ENCODE results near the gene TMEM186. TPM values are rescaled to one million over a fixed set of nuclear protein-coding genes. Genes with fewer than 3 reads are reported as not detected.

The TMEM186 gene
- total RNA-seq, 1 donor from 2014 or later: 10.6 TPM

GRCh38 chr16:8798535-8799157, 1.2 kb upstream of the TMEM186 start:
- ATAC-seq (ENCODE audit: low read depth): no peak
- intact Hi-C loops (cut with micrococcal nuclease): loop anchor here (5.0 kb wide), 1 partner anchor 339 kb away; no protein-coding TSS in a partner anchor
- peaks cover 36% of the 10 kb centered on the region for H3K4me1 Mint-ChIP-seq
- peak overlapping the region; percentile 87 for H3K27ac Mint-ChIP-seq
- CTCF ChIA-PET: interaction anchor here (1.9 kb wide), 1 partner anchor 82 kb away, joined by 8 read pairs; no protein-coding TSS in a partner anchor
- no peaks in the 10 kb centered on the region for H3K9me3 Mint-ChIP-seq
- POLR2A ChIA-PET: interaction anchor here (0.8 to 2.5 kb wide), 5 partner anchors 70 to 177 kb away, joined by 3 to 28 read pairs (median 5); partner anchors contain the start of genes ABAT, CARHSP1 and METTL22
- no peak for TF ChIP-seq CTCF (IDR thresholded peaks at IDR 0.05)
- peak overlapping the region; percentile 98 for H3K4me3 Mint-ChIP-seq
- no peaks in the 10 kb centered on the region for H3K27me3 Mint-ChIP-seq
- DNase-seq: no peak
- peaks cover 33% of the 10 kb centered on the region for H3K36me3 Mint-ChIP-seq (ENCODE audit: low read depth)

- Mint-ChIP-seq H3K4me3 (peak overlapping the region; percentile 98), H3K27me3 (no peaks in the 10 kb centered on the region), H3K9me3 (no peaks in the 10 kb centered on the region), H3K4me1 (peaks cover 36% of the 10 kb centered on the region), H3K27ac (peak overlapping the region; percentile 87), H3K36me3 (ENCODE audit: low read depth) (peaks cover 30% of the 10 kb centered on the region)
- intact Hi-C loops (cut with micrococcal nuclease): loop anchor here (5.0 kb wide), 1 partner anchor 339 kb away; no protein-coding TSS in a partner anchor
- no peak for TF ChIP-seq CTCF (IDR thresholded peaks at IDR 0.05)
- ChIA-PET POLR2A (interaction anchor here (0.5 to 2.5 kb wide), 8 partner anchors 58 to 176 kb away, joined by 3 to 28 read pairs (median 4); partner anchors contain the start of genes ABAT, CARHSP1, METTL22 and USP7), CTCF (interaction anchor here (1.7 to 1.9 kb wide), 2 partner anchors 82 to 337 kb away, joined by 5 to 8 read pairs; no protein-coding TSS in a partner anchor)
- ATAC-seq (ENCODE audit: low read depth) (peak; percentile 1), DNase-seq (no peak)
These were observed 712 bp upstream of the TMEM186 start for GRCh38 chr16:8798174-8798527.

- H3K4me1 Mint-ChIP-seq: peaks cover 40% of the 10 kb centered on the region
- peak overlapping the region; percentile 98 for H3K4me3 Mint-ChIP-seq
- CTCF ChIA-PET: interaction anchor here (0.7 to 1.9 kb wide), 3 partner anchors 83 to 338 kb away, joined by 3 to 8 read pairs (median 5); no protein-coding TSS in a partner anchor
- POLR2A ChIA-PET: interaction anchor here (0.6 to 2.5 kb wide), 9 partner anchors 72 to 338 kb away, joined by 3 to 28 read pairs (median 5); partner anchors contain the start of genes CARHSP1, HAPSTR1 and METTL22
- no peak for ATAC-seq (ENCODE audit: low read depth)
- intact Hi-C loops (cut with micrococcal nuclease): loop anchor here (1.0 to 5.0 kb wide), 10 partner anchors 73 to 341 kb away; partner anchors contain the start of genes ABAT, CARHSP1, HAPSTR1 and METTL22
- no peak for TF ChIP-seq CTCF (IDR thresholded peaks at IDR 0.05)
- no peaks in the 10 kb centered on the region for H3K27me3 Mint-ChIP-seq
- peaks cover 18% of the 10 kb centered on the region for H3K36me3 Mint-ChIP-seq (ENCODE audit: low read depth)
- DNase-seq: no peak
- no peaks in the 10 kb centered on the region for H3K9me3 Mint-ChIP-seq
- H3K27ac Mint-ChIP-seq: peak overlapping the region; percentile 87
These were observed 723 bp downstream of the TMEM186 start for GRCh38 chr16:8796469-8797363.

GRCh38 chr16:8795818-8796217, 1.6 kb downstream of the TMEM186 start:
- ChIA-PET CTCF (no interaction called here), POLR2A (no interaction called here)
- H3K27me3 Mint-ChIP-seq: no peaks in the 10 kb centered on the region
- no peak for TF ChIP-seq CTCF (IDR thresholded peaks at IDR 0.05)
- intact Hi-C loops (cut with micrococcal nuclease): loop anchor here (5.0 kb wide), 1 partner anchor 341 kb away; no protein-coding TSS in a partner anchor
- ATAC-seq (ENCODE audit: low read depth) (no peak), DNase-seq (no peak)
- H3K27ac Mint-ChIP-seq: no peak overlapping the region
- peak overlapping the region; percentile 19 for H3K4me3 Mint-ChIP-seq
- peaks cover 16% of the 10 kb centered on the region for H3K36me3 Mint-ChIP-seq (ENCODE audit: low read depth)
- no peaks in the 10 kb centered on the region for H3K9me3 Mint-ChIP-seq
- H3K4me1 Mint-ChIP-seq: peaks cover 42% of the 10 kb centered on the region

All from activated B cell treated with CpG ODN at 0.5 μM for 24 hours (primary cell).